HG02623 (cell line): Measurements from ENCODE around the gene ENO3.

Source experiments
- ATAC-seq: cut with Tn5 transposase; IDR thresholded peaks from one replicate; pipeline ENCODE4 v1.9.1; 2021; ENCODE audit warnings: moderate library complexity; ENCODE audit not compliant: unreplicated experiment

The ENO3 gene

DNA sequence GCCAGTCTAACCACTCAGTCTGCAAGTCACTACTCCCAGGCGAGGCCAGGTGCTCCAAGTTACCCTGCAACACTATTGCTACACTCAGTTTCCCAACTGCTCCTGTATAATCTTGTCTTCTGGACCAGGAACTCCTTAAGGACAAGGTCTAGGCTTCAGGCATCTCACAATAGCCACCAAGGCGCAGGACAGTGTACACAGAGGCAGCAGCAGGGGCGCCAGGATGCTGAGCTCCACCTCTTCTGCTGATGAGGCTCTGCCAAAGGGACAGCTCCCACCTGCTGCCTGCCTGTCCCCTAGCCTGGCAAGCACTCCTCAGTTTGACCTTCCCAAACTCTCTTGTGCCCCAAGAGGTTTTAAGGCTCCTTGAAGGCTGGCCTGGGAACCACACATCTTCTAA, 14.5 kb upstream of the ENO3 start:
- ATAC-seq: no peak

GRCh38 chr17:4937553-4937952, 13.4 kb upstream of the ENO3 start:
- no peak for ATAC-seq

GRCh38 chr17:4938069-4938491, 12.8 kb upstream of the ENO3 start:
- no peak for ATAC-seq

DNA sequence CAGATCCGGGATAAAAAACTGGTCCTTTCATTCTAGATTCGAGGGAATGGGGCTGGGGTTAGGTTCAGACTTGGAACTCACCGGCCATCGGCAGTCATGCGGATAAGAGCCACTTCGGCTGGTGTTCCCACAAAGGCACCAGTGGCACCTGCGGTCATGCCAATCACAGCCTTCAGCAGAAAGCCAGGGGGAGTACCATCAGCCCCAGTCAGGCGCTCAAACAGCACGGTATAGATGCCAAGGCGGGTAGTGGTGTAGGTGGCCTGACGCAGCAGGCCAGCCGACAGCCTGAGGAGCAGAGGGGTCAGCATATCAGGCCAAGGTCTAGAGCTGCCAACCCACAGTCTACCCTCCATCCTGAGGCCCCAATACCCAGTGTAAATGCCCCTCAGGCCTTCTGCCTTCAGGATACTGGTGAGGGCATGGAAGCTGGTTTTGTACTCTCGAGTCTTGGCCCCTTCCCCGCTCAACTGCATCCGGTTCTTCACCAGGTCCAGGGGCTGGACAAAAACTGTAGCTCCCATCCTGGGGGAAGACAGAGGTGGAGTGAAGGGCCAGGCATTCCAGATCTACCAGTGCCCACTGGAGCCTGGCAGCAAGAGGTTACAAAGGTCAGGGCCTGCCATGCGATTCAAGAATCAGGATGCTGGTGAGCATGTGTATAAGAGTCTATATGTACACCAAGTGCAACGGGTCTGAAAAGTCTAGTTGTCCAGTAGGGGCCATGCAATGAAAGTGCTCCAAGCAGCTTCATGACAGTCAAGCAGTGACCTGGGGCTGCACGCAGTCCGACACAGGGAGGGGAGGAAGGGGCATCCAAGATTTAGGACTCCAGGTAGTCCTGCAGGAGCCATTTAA, 12.0 kb upstream of the ENO3 start:
- no peak for ATAC-seq

- ATAC-seq: peak; percentile 4
Observed at GRCh38 chr17:4939546-4939795, 11.4 kb upstream of the ENO3 start.

DNA sequence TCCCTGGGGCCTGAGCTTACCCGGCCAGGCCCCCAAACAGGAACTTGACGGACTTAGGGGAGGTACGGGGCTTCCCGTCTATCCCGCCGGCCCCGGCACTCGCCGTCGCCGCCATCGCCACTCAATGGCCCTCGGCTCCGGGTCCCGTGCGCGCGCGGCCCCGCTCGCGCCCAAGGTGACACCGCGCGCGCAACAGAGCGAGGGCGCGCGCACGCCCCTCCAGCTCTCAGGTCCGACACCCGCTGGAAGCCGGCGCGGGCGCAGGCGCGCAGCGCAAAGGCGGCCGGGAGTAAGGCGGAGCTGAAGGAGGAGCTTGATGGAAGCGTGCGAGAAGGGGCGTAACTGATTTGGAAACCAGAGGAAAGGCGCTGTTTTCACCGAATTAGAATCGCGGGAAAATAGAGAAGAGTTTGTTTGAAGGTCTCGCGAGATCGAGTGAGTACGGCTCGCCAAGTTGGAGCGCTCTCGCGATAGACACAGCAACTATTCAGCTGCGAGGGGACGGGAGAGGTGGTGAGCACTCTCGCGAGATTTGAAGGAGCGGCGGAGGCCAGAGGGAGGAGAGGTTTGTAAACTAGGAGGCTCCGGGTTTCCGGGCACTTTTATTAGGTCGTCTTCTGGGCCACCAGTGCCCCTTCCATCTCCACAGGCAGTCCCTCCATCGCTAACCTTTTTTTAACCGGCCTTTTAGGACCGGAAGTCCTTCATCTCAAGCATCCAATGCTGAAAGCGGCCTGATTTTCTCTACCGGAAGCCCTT, 10.9 kb upstream of the ENO3 start, which contains the start of the genes RNF167 and SLC25A11:
Gene RNF167, plus strand, starts transcription at position 473 of the 759 bp plus-strand sequence. CDS start 642 bp downstream, outside the sequence.
Gene SLC25A11, minus strand, starts transcription at position 251 of the 759 bp plus-strand sequence. Its CDS starts 136 bp downstream, at position 115.
- peak; percentile 70 for ATAC-seq

- ATAC-seq: no peak
Observed at GRCh38 chr17:4940555-4941318, 10.2 kb upstream of the ENO3 start.

DNA sequence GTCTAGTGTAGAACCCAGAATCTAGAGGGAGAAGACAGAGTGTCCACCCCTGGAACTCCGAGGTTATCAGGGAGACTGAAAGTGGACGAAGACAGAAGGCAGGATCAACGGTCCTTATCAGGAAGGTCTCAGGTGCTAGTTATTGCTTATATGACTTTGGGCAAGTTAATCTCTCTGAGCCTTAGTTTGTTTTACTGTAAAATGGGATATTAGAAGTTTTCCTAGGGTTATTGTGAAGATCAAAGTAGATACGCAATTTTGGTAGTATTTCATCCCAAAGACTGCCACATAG, 9.7 kb upstream of the ENO3 start:
- ATAC-seq: no peak

DNA sequence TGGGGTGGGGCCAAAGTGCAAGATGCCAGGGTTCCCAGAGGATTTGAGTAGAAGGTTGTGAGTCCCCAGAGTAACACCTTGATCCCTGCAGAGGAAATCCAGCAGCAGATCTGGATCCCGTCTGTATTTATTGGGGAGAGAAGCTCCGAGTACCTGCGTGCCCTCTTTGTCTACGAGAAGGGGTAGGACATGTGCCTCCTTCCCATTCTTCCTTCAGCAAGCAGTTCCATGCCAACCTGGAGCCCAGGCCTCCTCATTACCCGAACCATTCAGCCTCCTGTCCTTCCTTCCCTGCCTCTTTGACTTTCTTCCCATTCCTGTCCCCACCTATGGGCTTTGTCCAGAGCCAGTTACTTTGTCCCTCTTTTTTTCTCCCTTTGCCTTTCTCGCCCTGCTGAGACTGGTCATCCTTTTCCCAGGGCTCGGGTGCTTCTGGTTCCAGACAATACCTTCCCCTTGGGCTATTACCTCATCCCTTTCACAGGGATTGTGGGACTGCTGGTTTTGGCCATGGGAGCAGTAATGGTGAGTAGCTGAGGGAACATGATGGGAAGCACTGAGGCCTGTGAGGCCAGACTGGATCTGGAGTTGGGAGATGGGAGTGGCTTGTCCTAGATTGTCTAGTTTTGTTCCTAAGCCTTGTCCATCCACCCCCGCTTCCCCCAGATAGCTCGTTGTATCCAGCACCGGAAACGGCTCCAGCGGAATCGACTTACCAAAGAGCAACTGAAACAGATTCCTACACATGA, 8.0 kb upstream of the ENO3 start:
- no peak for ATAC-seq

DNA sequence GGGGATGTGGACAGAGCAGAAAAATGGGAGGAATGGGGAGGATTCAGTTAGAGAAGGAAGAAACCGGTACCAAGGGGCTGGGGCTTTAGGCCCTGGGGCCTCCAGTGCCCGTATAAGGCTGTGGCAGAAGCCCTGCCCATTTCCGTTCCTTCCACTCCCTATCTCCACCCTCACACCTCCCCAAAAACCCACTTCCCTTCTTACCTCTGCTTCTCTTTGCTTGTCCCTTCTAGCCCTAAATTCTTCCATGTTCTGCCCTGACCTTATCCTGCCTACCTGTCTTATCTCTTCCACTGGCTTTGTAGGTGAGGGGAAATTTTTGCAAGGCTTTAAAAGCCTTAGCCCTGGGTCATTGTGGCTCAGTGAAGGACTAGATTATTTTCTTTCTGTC, 6.8 kb upstream of the ENO3 start:
- ATAC-seq: no peak

DNA sequence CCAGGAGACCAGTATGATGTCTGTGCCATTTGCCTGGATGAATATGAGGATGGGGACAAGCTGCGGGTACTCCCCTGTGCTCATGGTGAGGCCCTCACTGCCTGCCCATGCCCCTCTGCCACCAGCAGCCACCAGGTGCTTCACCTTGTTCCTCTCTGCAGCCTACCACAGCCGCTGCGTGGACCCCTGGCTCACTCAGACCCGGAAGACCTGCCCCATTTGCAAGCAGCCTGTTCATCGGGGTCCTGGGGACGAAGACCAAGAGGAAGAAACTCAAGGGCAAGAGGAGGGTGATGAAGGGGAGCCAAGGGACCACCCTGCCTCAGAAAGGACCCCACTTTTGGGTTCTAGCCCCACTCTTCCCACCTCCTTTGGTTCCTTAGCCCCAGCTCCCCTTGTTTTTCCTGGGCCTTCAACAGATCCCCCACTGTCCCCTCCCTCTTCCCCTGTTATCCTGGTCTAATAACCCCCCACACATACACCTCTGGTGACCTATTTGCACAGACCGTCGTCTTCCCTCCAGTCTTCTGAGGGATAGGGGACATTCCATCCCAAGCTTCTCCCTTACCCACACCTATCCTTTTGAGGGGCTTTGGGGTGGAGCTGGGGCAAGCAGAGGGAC, 6.3 kb upstream of the ENO3 start:
- no peak for ATAC-seq

DNA sequence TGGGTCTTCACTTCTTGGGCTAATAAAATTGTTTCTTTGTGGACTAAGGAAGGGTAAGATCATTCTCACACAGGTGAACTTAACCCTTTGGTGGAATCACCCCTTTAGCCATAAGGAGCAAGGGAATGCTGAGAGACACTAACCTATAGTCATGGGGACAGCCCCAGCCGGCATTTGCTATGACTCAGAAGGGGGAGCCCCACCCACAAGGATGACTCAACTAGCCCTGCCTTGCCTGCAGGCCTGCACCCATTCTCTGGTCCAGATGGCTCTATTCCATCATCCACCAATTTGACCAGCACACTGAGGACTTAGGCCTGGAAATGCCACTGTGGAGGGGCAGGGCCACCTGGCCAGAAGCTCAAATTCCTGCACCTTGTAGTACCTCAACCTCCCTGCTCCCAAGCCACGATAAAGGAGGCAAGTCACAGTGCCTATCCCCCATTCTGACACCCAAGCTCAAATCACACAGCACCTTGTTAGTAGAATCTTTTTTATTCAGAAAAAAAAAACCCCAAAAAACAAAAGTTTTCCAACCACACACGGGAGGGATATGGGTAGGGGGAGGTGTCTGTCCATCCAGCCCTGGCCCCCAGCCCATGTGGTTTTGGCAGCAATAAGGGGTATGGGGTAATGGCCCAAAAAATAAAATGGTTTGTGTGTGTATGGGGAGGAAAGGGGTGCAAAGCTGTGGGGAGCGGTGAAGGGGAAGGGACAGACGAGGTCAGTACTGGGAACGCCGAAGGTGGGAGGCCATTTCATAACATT, 5.6 kb upstream of the ENO3 start:
- ATAC-seq: no peak

DNA sequence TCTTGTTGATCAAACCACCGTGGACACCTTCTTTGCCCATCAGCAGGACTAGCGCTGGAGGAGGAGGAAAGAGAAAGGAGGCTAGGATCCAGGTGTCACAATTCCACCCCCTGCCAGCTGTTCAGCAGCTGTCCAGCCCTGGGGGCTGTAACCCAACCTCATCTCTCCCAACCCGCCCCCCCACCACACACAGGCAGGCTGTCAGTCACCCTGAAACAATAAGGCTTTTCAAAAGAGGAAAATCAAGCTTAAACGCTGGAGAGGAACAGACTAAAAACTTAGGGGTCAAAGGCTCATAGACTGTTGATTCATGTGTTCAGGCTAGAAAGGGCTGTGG, 5.0 kb upstream of the ENO3 start:
- no peak for ATAC-seq

DNA sequence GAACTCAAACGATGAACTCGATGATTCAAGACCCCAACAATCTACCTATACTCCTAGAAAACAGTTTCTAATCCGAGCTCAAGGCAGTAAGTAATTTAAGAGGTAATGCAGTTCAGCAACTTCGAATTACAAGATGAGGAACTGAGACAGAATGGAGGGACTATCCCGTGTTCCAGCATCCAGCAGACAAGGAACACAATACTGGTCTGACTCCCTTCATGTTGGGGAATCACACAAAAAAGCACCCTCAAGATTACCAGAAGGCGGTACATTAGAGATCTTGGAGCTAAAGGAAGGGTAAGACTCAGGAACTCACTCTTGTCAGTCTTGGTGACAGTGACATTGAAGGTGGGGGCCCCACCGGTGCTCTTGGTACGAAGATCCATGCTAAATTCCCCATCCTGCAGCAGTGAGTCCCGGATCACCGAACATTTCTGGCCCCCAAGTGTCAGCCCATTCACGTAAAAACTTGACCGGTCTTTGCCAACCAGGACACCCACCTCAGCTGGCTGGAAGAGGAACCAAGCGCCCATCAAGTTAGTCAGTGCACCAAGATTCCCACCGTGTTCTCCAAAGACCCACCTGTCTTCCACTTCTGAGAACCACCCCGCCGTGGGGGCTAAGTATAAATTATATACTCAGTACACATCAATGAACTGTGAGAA, 4.5 kb upstream of the ENO3 start:
- no peak for ATAC-seq

- no peak for ATAC-seq
Observed at GRCh38 chr17:4947010-4947410, 3.9 kb upstream of the ENO3 start.

DNA sequence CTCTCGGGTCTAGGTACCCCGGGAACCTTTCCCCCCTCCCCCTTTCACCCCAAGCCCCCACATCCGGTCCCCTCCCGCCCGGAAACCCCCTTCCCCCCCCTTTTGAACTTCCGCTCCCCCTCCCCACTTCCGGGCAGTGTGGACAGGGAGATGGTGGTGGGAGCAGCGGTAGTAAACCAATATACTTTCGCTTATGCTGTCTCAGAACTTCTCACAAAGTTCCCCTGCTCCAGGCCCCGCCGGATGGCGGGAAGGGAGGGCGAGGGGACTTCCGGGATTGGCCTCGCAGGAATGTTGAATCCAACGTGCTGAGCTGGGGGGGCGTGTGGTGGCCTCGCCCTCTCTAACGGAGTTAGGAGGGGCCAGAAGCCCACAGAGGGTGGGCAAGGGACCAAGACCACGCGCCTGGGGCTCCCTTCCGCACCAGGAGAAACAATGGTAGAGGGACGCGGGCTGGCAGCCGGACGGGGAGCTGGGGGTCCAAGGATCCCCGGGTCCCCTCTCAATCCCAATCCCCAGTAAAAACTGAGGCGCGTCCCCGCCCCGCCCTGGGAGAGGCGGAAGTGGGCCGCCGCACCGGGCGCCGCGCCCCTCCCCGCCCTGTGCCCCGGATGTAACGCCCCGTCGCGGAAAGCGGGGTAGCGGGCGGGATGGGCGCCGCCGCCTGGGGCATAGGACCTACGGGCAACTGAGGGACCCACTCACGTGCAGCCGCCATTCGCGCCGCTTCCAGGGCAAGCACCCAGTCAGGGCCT, 3.3 kb upstream of the ENO3 start:
- no peak for ATAC-seq

- ATAC-seq: peak; percentile 17
Observed at GRCh38 chr17:4948166-4948930, 2.6 kb upstream of the ENO3 start, which contains the start of gene PFN1. PFN1 (minus strand) TSS chr17:4948530; CDS start chr17:4948394, 136 bp downstream.

DNA sequence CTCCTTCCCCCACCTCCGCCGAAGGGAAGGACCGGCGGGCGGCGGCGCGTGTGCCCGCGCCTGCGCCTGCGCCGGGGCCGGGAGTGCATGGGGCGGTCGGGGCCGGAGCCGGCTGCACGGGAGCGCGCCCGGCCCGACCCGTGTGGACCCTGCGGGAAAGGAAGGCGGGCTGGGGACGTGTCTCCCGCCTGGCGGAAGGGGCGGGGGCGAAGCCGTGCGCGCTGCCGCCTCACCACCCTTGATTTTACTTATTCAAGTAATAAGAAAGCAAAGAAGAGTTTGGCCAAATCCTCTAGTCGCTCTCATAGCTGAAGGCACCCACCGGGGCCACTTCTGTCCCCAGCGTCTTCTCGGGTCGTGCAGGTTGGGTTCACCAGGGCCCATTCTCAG, 2.0 kb upstream of the ENO3 start:
- peak; percentile 40 for ATAC-seq
